ENCODE measurements around the gene NKIRAS2.

NKIRAS2 gene

GRCh38 chr17:42058063-42058462 lies 38.2 kb downstream of the NKIRAS2 start:
- DNase-seq: no peak

- no peak for DNase-seq
Measured at GRCh38 chr17:42059815-42060214, 39.9 kb downstream of the NKIRAS2 start.

- DNase-seq: no peak
Measured at GRCh38 chr17:42060231-42060630, 40.3 kb downstream of the NKIRAS2 start.

GRCh38 chr17:42061646-42062487 lies 42.0 kb downstream of the NKIRAS2 start:
- peak; percentile 14 for DNase-seq

GRCh38 chr17:42062681-42063080 lies 42.8 kb downstream of the NKIRAS2 start:
- no peak for DNase-seq

- no peak for DNase-seq
Measured at GRCh38 chr17:42065201-42065600, 45.3 kb downstream of the NKIRAS2 start.

- peak; percentile 42 for DNase-seq
Measured at GRCh38 chr17:42067371-42068091, 47.6 kb downstream of the NKIRAS2 start.

GRCh38 chr17:42068979-42069378 lies 49.1 kb downstream of the NKIRAS2 start:
- no peak for DNase-seq

- no peak for DNase-seq
Measured at GRCh38 chr17:42071810-42072209, 51.9 kb downstream of the NKIRAS2 start.

GRCh38 chr17:42072323-42073187 lies 52.7 kb downstream of the NKIRAS2 start:
- DNase-seq: peak; percentile 8
